Stimulated activated CD8-positive, alpha-beta memory T cell treated with anti-CD3 and anti-CD28 coated beads, Interleukin-7, amount 100 ng/mL, for 4 hours (primary cell): ENCODE data around the gene OR6B3.
"Not testable (repeated sequence)": the region's sequence is repeated elsewhere in the genome, so short reads cannot be mapped to it uniquely, and the experiment has no call there.

Experiments used
- DNase-seq, 2 donors: peaks; one replicate each; pipeline ENCODE4 v3.0.0-alpha.2; 2020; ENCODE audit warnings: low read depth in 2 of 2

Gene OR6B3

DNA sequence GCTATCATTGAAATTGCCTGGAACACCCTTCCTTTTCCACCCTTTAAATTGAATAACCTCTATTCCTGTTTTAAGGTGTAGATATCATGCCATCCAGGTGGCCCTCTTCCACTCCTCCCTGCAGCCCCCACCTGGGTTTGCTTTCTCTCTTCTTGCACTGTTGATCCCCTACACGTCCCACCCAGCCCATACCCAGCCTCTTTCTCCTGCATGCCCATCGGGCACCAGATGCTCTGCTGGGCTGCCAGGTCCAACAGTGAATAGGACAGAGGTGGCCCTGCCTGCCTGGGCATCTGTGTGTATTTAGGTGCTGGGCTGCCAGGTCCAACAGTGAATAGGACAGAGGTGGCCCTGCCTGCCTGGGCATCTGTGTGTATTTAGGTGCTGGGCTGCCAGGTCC lies 9.2 kb downstream of the OR6B3 start:
- not testable (repeated sequence) for DNase-seq

DNA sequence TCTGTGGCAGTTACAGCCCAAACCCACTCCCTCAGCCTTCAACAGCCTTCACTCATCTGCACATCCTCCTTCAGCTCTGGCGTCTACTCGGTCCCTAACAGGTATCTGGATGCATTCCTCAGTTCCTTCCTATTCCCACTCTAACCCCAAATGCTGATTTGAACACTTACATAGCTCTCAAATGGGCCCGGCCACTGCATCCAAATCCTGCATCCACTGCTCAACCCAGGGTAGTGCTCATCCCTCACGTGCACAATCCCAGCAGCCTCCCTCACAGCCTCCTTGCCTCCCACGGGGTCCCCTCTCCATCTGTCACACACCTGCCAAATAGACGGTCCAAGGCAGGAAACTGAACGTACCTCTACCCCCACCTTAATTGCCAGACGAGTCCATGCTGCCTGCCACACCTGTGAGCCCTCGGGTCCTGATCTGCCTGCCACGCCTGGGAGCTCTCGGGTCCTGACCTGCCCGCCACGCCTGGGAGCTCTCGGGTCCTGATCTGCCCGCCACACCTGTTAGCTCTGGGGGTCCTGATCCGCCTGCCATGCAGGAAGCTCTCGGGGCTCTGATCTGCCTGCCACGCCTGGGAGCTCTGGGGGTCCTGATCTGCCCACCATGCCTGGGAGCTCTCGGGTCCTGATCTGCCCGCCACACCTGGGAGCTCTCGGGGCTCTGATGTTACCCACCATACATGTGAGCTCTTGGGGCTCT lies 9.9 kb downstream of the OR6B3 start:
- DNase-seq = no peak

DNA sequence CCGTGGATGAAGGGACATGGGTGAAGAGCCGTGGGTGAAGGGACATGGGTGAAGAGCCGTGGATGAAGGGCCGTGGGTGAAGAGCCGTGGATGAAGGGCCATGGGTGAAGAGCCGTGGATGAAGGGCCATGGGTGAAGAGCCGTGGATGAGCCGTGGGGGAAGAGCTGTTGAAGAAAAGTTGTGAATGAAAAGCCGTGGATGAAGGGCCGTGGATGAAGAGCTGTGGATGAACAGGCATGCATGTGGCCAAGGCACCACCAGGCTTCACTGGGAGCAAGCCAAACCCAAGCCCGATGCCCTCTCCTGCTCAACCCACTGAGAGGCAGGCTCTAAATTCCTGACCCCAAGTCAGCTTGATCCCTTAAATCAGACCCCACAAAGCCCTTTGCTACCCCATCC lies 10.6 kb downstream of the OR6B3 start:
- no peak for DNase-seq

DNA sequence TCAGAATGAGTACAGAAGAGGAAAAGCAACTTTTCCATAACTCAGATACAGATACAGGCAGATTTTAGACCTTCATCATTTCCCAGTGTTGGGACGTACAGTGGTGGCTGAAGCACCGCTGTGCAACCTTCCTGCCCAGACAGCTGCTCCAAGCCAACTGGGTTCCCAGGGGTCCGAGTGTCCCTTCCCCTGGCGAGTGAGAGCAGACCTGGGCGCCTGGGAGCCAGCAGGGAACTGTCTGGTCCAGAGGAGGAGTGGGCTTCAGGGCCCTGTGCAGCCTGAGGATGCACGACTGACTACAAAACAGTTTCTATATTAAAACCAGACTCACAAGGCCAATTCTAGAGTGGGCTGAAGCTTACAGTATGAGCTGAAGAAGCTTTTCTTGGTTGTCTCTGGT lies 12.0 kb downstream of the OR6B3 start:
- no peak for DNase-seq

DNA sequence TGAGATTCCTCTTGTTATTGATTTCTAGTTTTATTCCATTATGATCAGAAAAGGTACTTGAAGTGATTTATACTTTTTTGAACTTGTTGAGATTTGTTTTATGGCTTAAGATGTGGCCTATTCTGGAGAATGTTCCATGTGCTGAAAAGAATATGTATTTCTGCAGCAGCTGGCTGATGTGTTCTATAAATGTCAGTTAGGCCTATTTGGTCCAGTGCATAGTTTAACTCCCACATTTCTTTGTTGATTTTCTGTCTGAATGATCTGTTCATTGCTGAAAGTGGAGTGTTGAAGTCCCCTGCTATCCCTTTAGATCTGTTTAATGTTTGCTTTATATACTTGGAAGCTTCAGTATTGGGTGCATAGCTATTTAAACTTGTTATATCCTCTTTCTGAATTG lies 16.0 kb downstream of the OR6B3 start:
- DNase-seq = no peak

DNA sequence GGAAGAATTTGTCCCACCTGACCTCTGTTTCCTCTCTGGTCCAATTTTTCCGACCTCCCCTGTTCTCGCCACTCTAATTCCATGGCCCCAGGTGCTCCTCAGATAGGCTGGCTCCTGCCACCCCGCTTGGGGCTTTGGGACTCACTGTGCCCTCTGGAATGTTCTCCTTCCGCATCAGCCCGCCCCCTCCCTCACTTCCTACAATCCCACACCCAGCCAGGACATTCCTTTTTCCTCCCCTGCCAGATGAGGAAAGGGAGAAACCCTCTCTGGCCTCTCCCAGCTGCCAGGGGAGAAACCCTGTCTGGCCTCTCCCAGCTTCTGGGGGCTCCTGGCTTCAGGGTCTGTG lies 20.0 kb downstream of the OR6B3 start:
- no peak for DNase-seq

DNA sequence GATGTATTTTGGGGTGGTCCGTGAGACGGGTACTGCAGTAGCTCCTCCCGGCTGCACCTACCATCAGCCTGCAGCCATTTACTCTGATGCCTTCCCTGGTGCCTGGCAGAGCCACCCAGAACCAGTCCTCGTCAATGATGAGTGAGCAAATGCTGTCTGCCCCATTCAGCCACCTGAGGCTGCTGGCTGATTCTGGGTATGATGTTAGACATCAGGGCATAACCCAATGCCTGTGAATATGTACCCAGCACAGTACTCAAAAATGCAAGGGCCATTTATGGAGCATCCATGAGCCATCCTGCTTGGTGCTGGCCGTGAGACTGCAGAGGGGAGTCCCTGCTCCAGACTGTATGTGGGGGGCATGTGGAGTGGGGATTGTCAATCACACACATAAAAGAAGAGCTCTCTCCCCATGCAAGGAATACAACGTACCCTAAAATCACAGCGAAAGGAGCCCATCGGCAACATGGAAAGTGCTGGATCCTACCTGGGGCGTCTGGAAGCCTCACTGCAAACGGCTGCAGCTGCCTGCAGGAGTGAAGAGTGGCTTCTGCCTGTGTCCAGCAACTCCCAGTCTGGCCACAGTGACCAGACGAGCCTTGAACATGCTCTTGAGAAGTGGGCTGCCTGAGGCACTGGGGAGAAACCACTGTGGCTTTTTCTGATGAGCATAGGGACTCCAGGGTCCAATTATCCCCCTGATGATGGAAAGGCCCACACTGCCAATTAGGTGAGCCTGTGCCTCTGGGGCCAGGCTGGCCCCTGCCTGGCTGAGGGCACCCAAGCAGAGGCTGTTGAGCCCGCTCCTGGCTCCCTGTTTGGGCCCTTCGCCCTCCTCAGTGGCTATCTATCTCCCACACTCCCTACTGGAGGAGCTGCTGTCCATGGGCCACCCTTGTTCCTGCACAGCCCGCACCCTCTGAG lies 20.7 kb downstream of the OR6B3 start:
- DNase-seq = no peak

DNA sequence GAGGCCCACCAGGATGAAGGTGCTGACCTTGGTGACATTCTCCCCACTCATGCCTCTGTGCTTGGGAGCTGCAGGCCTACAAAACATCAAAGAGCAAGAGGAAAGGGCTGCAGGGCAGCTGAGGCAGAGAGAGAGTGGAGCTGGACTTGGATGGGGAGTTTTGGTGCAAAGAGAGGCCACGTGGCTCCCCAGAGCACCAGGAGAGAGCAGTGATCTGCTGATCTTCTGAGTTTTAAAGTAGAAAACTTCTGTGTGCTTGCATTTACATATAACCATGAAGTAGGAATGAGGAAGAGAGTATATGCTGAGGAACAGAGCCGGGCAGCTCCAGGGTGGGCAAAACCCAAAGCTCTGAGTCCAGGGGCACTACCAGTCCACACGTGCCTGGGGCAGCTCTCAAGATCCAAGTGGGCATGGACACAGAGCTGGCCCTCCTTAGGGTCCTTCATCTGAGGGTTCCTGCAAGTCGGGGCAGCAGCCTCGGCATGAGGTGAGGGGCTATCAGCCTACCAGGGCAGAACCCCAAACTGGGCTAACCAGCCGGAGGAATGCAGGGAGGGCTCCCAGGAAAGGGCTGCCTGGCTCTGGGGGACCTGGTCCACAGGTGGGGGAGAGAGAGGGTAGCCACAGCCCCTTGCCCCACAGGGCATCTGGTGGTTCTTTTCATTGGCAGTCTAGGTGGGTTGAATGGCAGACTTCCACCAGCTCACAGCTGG lies 22.8 kb downstream of the OR6B3 start, which contains the start of gene OR6B2:
OR6B2 (minus strand) TSS at position 51 of the 716 bp plus-strand sequence; CDS start at position 51, 0 bp downstream.
- DNase-seq = no peak

DNA sequence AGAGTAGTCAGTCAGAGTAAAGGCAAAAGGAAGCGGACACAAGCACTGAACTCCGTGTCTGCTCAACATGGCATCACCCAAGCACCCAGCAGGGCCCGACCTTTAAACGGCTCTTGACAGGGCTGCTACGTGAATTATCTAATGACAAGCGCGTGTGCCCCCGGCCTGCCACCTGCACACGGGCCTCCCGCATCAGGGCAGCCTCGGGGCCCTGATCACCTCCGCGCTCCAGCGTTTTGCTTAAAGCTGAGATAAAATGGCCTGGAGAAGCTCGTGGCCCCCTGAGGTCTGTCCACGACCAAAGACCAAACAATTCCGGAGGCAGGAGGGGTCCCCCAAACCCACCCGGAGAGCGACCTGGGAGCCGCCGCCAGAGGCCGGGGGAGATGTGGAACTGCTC lies 28.6 kb downstream of the OR6B3 start:
- DNase-seq = no peak

DNA sequence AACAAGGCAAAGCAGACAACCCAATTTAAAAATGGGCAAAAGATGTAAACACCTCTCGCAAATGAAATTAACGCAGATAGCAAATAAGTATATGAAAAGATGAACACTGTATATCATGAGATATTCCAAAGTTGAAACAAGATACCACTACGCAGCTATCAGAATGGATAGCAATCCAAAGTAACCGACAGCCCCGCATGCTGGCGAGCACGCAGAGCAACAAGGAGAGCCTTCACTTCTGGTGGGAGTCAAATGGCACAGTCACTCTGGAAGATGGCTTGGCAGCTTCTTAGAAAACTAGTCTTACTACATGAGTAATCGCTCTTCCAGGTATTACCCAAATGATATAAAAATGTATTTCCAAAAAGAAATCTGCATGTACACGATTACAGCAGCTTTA lies 29.5 kb downstream of the OR6B3 start:
- DNase-seq = no peak

DNA sequence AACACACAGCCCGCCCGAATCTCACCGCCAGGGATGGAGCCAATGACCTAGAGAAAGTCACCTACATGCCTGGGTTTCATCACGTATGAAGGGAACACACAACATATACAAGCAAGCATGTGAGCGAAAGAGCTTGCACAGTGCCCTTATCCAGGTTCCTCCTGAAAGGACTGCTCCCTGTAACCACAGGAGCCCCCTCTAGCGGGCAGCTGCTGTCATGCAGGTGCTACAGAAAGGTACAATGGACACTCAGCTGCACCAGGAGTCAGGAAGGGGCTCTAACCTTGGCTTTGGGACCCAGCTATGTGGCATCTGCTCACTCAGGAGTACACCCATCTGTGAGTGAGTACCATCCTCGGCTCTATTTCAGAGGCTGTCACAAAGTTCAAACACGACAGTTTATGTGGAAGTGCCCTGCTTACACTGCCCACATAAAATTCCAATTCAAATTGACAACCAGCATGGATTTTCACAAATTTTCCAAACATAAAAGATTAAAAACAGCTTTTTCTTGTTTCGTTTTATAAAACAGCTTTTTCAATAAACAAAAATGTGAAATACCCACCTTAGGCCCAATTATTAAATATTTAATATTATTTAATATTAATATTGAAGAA lies 31.7 kb downstream of the OR6B3 start:
- DNase-seq = peak; percentile 24 to 27

DNA sequence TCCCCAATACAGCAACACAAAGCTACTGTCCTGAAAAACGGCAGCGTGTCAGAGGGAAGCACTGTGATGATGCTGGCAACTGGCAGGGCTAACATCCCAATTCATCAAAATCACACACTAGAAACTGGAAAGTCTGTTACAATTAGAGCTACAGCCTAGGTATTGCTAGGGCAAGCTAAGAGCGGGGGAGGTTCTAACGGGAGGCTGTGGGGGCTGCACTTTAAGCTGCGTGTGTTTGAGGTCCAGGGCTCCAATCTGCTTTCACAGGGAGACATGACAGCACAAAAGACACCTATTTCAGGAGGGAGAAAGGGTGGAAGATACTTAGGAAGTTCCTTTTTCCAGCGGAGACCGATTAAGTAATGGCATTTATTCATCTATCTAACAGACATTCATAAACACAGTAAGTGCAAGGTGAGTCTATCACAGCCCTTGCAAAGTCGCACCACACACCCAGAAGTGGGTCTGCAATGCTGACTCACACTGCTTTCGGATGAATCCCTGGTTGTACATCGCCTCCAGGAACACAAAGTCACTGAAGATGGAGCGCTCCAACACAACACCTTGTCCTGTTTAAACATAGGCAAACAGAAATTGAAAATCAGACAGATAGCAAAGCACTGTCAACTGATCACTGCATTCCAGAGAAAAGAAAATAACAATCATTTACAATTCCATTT lies 35.1 kb downstream of the OR6B3 start:
- no peak for DNase-seq

DNA sequence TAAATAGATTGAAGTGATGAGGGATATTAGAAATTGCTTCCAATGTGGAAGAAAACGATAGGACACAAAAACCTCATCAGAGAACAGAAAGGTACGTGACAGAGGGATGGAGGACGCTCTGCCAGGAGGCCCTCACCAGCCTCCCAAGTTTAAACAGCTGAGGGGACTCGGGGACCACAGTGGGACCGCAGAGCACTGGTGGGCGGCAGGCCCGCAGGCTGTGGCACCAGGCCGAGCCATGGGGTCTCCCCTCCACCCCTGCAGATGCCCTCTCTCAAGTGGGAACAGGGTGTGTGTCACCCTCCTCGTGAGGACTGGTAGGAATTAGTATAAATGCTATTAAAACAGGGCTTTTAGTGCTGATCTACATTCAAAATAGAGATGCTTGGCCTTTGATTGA lies 39.0 kb downstream of the OR6B3 start:
- no peak for DNase-seq

DNA sequence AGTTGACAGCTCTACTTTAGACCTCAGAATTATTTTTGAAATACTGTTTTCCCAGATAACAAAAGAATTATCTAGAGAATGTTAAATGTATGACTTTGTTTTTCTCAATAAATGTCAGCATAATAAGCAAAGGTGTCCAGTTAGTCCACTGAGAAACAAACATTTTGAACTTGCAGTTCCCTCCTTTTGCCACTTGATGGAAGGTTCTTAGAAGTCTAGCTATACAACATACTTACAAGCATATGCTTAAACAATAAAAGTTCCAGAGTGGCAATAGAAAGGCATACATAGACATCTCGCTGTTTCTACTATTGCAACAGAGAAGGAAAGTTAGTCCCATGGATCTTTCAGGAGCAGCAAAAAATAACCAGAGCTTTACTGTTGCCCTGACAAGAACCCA lies 40.0 kb downstream of the OR6B3 start:
- no peak for DNase-seq

DNA sequence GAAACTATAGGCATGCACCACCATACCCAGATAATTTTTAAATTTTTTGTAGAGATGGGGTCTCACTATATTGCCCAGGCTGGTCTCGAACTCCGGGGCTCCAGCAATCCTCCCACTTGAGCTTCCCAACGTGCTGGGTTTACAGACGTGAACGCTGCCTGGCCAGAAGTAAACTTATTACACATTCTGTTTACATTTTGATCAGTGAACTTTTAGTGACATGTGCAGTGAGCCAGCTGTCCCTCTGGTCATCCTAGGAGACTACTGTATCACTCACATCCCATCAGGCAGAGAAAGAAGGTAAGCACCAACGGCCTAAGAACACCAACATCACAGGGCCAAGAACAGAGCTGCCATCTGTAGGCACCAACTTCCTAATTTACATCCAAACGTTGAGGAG lies 50.3 kb downstream of the OR6B3 start:
- DNase-seq = no peak

DNA sequence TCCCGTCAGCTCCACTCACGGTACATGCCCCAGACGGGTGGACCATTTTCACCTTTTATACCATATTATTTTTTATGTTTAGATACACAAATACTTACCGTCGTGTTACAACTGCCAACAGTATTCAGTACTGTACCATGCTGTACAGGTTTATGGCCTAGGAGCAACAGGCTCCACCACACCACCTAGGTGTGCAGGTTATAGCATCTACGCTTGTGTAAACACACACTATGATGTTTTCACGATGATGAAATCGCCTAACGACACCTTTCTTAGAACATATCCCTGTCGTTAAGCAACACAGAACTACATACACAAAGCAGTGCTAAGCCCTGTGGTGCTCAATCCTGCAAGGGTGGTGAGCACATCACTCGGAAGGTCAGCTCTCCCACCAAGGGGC lies 52.6 kb downstream of the OR6B3 start:
- DNase-seq = no peak

DNA sequence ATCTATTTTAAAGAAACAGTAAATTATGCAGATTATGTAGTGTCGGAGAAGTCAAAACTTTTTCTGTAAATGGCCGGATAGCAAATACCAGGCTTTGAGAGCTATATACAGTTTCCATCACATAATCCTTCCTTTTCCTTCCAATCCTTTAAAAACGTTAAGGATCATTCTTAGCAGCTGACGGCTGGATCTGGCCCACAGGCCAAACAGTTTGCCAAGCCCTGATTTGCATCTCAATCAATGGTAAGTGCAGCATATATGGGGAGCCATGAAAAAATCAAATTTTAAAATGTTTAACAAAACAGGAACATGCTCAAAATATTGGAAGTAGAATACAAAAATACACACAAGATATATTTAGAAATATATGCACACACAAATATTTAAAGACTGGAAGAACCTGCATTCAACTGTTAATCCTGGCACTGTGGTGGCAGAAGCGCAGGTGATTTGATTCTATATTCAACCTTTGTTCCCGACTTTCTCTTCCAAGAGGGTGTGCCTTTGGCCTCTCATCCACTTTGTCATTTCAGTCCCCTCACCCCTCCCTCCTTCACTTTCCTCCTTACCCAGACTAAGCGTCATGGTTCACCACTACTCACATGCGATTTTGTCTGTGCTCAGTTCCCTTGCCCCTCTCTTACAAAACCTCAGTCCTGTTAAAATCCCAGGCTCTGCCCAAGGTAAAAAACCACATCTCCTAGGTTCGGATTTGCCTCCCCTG lies 55.5 kb downstream of the OR6B3 start:
- DNase-seq = no peak
